Subcutaneous adipose tissue (tissue), 4 donors: ENCODE results near the gene NEK10. TPM values are rescaled to one million over a fixed set of nuclear protein-coding genes. Genes with fewer than 3 reads are reported as not detected.

ENCODE experiments used
- small RNA-seq: library from RNA; depleted of rRNA; stranded (forward); fragments of <200 nt; gene quantifications from one replicate; pipeline ENCODE3, GENCODE V24; 2016
- total RNA-seq, 4 donors: library from RNA; depleted of rRNA; stranded (reverse); fragments of >200 nt; gene quantifications; one replicate each; pipeline ENCODE4 v1.1.0, GENCODE V29; 2016
- TF ChIP-seq, protein P1 (sequence below): fragments of 450-650 bp; IDR thresholded peaks from one replicate; pipeline ENCODE4 v1.5.1; 2016; ENCODE audit warnings: low read depth, mild to moderate bottlenecking, control low read depth, antibody characterized with exemption, moderate library complexity

Gene NEK10
- total RNA-seq, 4 donors from 2014 or later, result 0.44 to 2.6 (median 1.1) TPM

DNA sequence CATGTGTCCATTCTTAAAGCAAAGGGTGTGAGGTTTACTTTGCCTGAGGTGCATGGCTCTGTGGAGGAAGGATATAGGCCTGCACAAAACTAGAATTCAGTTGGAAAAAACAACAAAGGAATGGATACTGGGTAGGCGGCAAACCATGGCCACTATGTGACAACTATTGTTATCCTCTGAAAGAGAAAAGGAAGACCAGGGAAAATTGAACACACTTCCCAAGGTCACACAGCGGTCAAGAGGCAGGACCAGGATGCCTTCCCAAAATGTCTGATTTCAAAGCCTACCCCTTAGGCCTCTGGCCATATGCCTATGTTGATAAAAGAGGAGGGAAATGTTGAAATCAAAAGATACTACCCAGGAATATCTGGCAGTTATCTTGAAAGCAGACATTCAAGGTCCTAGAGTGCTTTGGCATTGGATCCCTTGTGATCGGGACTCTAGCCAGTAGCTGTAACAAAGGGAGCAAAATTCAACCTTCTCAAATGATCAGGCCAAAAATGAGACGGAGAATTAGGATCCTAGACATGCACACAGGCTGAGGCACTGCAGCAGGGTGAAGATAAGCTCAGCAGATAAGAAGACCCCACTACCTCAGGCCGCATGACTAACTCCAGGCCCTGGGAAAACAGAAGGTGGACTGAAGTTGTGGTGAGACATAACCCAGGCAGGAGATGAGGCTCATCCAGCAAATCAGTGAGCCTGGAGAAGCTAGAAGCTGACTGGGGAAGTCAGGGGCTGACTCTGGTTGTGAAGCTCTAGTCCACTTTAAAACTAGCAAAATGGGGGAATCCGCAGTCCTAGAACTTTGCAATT, 292.2 kb downstream of the NEK10 start:
- TF ChIP-seq, protein P1, sequence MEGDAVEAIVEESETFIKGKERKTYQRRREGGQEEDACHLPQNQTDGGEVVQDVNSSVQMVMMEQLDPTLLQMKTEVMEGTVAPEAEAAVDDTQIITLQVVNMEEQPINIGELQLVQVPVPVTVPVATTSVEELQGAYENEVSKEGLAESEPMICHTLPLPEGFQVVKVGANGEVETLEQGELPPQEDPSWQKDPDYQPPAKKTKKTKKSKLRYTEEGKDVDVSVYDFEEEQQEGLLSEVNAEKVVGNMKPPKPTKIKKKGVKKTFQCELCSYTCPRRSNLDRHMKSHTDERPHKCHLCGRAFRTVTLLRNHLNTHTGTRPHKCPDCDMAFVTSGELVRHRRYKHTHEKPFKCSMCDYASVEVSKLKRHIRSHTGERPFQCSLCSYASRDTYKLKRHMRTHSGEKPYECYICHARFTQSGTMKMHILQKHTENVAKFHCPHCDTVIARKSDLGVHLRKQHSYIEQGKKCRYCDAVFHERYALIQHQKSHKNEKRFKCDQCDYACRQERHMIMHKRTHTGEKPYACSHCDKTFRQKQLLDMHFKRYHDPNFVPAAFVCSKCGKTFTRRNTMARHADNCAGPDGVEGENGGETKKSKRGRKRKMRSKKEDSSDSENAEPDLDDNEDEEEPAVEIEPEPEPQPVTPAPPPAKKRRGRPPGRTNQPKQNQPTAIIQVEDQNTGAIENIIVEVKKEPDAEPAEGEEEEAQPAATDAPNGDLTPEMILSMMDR, result no peak

DNA sequence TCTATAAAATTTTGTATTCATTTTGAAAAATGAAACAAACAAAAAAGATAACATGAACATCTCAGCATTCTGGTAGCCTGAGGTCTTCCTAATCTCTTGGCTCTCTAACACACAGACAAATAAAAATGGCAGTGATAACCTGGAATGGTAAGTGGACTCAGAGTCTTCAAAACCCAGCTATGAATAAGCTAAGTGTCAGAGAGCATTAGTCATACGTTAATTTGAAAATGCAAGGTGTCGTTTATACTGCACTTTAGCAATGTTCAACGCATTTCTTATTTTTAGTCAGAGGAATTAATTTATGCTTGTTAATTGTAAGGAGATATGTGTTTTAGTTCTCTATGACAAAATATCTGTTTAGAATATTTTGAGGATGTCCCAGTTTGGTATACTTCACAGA, 294.3 kb downstream of the NEK10 start:
- TF ChIP-seq, protein P1, result no peak

GRCh38 chr3:27073912-27074311, 295.3 kb downstream of the NEK10 start:
- TF ChIP-seq, protein P1, result no peak

DNA sequence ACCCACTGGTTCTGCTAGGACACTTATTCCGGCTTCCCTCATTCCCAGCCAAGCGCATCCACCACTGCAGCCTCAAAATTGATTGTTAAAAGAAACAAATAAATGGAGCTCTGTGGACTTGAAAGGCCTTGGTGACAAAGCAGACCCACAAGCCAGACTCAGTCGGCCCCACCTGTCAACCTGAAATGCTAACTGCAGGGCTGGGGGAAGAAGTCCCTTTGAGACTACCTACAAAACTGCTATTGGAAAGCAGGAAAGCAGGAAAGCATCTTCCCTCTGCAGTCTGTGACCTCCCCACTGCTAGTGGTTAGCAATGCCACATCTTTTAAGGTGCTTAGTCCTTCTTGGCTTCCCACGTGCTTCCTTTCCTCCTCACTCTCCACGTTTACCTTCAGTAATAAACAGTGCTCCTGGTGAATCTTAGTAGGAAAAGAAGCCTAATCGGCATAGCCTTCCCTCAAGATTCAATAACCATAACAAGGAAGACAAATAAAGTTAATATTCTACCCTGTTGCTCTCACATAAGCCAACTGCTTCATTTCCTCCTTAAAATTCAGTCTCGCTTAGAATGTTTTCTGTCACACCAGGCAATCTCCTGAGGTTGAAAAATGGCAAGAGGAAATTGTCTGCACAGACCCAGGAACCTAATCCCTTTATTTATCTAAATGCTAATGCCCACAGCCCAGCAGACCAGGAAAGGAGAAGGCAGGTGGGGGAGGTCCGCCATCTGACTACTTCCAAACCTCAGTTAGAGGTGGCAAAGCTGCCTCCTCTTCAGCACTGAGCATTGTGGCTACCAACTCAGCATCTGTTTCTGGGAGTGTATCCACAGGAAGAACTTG, 296.2 kb downstream of the NEK10 start:
- TF ChIP-seq, protein P1, result no peak

GRCh38 chr3:27060336-27060735, 308.8 kb downstream of the NEK10 start:
- TF ChIP-seq, protein P1, result no peak

Small RNA genes within 50 kb of the gene (small RNA-seq; reads per million reads assigned to genes)
- gene MINOS1P3, result not detected
- not detected for gene RNU6-342P

Other genes with a start within 250 kb of the NEK10 start
- 10 to 100 TPM; 19.4 to 41.8 (median 37.6) TPM for gene SLC4A7, start 115.0 kb upstream of the NEK10 start, total RNA-seq